Stromal cell of bone marrow (primary cell): Measurements from ENCODE around the gene PDE4D.
A peak's percentile ranks its signal among the peaks of the same experiment; 100 is the strongest.

ENCODE experiments used
- DNase-seq: peaks from one replicate; pipeline ENCODE4 v3.0.0-alpha.2; 2012; ENCODE audit warnings: low read depth

The PDE4D gene

DNA sequence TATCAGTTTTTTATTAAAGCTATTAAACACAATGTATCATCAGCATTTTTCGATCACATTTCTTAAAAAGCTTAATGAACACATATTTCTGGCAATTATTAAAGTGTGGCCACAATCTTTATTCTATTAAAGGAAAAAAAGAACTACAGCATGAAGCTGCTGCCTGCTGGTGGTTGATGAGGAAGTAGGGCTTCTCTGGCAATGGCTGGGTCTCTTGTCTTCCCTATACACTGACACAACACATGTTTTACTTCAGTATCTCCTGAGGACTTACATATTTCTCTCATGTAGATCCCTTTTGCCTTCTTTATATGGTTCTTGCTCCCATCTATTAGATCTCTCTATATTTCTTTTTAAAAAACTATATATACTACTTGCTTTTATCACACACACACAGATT, 719.9 kb downstream of the PDE4D start:
- DNase-seq, result no peak

DNA sequence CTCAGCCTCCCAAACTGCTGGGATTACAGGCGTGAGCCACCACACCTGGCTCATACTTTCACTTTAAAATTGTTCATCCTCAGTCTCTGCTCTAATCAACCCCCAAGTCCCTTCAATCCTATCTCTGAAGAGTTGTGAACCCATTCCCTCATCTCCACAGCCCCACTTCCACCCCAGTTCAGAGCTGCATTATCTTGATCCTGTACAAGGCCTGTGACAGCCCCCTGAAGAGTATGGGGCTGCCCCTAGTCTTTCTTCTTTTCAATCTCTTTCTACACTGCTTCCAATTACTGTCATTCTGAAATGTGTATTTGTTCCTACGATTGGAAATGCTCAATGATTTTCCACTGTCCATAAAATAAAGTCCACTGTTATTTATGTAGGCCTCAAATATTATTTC, 722.4 kb downstream of the PDE4D start:
- no peak for DNase-seq

DNA sequence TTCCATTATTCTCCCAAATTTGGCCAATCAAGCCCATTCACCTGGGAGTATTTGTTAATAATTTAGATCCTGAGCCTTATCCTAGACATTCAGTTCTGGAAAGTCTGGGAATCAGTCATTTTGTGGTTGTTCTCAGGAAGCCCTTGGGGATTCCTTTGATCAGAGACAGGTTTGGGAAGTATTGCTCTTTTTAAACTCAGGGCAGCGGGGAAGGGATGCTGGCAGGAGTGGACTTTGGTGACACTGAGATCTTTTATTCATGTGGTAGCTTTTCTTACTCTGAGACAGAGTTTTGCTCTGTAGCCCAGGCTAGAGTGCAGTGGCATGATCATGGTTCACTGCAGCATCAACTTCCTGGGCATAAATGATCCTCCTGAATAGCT, 723.8 kb downstream of the PDE4D start:
- DNase-seq, result no peak

DNA sequence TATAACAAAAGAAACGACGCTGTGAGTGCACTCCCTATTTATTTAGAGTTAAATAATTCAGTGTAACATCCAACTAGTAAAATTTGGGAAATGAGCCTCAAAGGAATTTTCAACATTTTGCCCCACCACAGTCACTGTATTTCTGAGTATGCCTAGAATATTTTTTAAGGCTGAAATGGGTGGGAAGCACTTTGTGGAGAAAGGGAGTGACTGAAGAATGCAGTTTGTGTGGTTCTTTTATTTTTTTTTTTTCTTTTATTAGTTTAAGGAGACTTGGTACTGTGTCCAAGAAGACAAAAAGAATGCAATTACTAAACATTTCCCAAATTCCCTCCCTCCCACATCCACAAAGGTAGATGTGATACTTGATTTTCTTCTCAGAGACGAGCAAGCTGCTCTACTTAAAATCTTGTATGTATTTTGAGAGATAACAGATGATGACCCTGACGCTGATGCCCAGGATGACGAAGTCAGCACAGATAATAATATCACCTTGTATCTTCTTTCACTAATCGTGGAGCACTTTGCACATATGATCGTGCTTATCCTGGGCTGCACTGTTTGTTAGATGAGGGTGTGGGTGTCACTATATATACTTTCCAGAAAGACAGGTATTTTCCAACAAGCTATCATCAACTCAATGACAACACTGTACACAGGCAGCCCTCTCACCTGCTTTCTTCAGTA, 724.3 kb downstream of the PDE4D start:
- no peak for DNase-seq

DNA sequence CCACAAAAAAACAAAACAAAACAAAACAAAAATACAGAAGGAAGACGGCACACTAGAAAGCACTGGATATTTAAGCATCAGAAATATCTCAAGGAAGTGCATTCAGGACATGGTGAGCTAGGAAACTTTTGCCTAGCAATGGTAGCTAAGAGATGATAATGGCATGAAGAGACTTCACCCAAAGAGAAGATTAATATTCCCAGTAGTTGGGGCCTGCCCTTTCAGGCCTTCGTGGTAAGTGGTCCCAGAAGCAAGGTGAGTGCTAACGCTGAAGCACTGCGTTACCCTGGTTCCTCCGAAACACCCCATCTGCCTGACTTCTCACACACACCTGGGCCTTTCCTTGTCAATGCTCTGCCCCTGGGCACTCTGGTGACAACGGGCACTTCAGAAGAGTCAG, 725.5 kb downstream of the PDE4D start:
- no peak for DNase-seq

DNA sequence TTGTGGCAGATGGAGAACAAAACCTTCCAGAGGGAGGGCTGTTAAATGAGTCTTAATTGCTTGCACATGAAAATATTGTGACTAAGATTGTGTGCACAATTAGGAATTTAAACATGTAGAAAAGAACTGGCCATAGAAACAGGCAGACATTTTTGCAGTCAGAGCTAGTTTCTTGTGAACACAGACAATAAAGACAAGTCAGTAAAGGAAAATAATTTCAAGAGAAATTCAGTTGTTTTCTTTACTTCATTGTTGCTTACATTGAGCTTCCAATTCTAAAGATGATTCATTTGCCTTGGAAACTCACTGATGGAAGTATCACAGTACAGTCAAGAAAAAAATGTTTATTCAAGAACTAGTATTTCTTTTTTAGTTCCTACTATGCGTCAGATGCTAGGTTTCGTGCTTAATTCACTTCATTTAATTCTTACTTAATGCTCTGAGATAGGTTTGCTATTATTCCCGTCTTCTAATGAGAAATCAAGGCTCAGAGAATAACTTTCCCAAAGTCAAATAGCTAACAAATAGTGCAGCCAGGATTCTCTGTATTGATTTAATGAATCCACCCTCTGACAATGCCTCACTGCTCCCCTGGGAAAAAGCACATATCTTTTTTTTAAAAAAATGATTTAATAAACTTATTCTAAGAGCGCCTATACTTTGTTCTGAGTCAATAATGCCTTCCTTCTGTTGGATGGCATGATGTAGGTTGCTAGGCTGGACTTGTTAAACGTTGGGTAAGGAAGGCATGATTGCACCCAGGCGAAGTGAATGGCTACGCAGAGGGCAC, 729.3 kb downstream of the PDE4D start:
- DNase-seq, result peak; percentile 35

DNA sequence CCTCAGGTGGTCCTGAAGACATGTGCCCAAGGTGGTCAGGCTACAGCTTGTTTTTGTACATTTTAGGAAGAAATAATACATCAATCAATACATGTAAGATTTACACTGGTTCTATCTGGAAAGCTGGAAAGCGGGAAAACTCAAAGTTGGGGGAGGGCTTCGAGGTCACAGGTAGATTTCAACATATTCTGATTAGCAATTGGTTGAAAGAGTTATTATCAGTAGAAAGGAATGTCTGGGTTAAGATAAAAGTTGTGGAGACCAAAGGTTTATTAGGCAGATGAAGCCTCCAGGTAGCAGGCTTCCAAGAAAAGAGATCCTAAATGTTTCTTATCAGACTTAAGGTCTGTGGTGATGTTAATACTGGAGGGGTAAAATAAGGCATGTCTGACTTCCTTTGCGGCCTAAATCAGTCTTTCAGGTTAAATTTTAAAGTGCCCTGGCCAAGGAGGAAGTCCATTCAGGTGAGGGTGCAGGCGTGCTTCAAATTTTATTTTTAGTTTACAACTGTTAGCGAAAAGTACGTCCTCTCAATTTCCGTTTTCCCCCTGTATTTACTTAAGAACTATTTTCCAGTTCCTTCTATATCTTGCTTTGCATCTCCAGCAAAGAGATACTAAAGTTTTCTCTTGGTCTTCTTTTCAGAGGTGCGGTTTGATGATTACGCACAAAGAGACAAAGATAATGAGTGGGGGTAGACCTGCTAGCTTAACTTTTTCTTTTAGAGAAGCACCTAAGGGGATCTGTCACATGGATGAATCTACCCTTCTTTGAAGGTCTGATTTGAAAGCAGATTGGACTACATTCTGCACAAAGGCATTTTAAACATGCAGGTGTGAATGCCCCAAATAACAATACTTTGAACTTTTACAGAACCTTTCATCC, 732.1 kb downstream of the PDE4D start:
- no peak for DNase-seq

DNA sequence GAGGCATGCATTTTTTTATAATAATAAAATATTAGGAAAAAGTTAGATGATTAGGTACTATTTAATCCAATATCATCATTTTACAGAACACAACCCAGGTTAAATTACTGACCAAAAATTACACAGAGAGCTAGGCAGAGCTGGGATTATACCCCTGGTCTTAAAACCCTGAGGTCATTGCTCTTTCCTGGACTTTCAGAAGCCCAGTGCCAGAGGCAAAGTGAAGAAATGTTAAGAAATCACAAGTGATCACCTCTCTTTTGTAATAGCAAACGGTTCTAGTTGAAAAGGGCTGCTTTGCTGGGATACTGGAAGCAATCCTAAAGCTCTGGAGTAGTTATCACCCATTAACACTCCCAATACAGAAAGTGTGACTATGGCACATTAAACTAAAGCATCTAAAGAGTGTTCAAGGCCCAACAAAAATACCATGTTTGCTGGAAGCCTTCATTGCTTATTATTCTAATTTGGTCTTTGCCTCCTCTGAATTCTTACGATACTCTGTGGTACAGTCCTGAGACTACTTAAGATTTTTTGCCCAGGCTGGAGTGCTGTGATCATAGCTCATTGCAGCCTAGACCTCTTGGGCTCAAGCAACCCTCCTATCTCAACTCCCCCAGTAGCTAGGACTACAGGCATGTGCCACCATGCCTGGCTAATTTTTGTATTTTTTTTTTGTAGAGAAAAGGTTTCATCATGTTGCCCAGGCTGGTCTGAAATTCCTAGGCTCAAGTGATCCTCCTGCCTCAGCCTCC, 734.7 kb downstream of the PDE4D start:
- no peak for DNase-seq

DNA sequence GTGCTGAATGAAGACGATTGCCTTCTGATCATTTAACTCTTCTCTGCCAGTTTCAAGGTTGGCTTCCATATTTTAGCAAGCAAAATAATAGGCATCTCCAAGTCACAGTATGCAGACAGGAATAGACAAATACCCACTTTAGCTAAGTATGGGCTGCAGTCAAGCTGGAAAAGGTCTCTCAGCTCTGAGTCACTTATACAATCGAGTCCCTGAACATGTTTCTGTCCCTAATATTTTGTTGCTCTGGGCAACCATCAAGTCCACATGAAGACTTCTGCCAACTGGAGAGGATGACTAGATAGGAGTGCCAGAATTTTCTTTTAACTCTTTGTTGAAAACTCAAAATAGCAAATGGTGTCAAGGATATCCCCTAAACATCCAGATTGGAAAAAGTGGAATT, 735.4 kb downstream of the PDE4D start:
- peak; percentile 44 for DNase-seq

DNA sequence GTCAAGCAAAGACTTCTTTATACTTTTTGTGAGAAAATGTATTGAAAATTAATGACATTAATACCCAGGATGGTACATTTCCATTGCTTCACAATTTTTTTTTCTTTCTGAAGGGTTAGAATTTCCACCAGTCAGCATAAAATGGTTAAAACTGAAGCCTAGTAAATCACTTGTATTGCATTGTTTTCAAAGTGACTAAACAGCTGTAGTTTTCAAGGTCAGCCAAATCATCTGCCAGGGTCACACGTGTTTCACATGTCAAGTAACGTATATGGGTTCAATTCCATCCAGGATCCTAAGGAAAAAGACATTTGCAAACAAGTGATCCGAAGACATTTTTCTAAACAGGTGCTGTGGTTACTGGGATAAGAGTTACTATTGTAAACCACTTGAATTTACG, 736.5 kb downstream of the PDE4D start:
- DNase-seq, result no peak

DNA sequence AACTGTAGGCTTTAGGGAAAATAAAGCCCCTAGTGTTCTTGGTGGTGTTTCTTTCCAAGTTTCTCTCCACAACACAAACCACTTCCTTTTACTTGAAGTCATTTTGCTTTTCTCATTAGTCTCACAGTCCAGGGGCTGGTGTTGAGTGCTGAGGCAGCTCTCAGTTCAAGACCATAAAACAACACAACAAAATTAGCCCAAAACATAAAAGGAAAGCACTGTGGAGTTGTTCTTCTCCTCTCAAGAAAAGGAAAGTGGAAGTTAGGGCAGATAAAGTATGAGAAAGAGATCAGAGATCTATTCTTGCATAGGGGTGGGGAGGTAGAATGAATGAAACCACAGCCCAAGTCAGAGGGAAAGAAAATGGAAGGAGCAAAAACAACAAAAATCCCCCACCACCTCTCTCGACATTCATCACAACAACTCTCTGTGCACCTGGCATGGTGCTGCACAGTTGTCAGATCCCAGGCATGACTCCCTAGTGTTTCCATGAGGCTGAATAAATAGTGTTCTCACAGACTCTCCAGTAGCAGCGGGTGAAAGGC, 740.8 kb downstream of the PDE4D start:
- no peak for DNase-seq

DNA sequence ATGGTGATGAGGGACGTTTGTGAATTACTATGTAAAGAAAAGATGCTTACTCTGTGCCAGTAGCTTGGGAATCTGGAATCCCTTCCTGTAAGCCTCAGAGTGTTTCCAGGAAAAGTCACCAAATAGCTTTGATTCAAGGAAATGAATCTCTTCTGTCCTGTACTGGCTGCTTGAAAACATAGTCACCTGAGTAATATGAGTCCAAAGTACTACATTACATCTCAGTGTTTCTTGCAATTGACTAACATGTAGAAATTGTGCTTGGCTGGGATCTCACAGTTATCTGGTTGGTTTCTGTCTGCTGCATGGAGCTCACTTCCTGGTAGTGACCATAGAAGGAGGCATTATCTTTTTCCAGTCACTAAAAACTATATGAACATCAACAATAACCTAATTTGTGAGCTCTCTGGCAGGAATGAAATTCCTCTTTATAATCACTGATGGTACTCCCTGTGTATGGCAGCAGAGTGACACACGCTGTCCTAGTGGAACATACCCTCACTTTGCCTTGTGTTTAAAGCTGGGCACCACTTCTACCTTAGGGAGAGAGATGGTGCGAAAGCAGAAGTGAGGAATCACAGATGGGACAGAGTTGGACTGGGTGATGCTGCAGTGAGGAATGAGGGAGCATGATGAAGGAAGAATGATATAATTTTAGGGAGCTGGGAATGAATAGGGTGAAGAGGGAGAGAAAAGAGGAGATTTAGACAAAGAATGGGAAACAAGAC, 742.2 kb downstream of the PDE4D start:
- DNase-seq, result no peak

DNA sequence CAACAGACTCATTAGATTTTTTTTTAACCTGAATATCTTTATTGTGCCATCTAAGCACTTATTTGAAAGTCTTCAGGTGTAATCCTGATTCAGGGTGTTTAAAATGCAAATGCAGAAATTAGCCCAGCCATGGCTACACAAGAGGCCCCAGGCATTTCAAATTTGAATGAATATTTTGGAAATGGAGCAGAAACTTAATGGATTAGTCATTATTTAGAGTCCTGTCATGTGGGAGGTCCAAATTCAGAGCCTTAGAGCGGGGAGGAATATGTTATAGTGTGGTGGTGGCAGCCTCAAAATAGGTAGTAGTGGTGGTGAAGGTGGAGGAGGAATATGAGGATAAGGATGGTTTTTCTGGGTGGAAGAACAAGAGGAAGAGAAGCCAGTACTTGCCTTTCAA, 743.7 kb downstream of the PDE4D start:
- no peak for DNase-seq

DNA sequence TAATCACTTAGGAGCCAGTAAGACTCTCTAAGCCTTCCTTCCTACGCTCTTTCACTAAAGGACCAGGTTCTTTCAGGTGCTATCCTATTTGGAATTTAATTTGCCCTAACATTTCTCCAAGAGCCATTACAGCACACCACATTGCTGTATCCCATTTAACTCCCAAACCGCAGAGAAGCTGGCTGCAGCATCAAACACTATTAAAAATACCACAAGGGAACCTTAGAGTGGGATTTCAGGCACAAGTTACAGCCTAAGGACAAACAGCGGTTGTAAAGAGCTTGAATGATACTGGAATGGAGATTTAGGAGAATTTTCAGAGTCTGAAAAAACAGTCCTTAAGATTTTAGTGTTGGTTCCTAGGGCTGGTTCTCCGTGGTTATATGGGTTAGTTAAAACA, 744.3 kb downstream of the PDE4D start:
- DNase-seq, result no peak

DNA sequence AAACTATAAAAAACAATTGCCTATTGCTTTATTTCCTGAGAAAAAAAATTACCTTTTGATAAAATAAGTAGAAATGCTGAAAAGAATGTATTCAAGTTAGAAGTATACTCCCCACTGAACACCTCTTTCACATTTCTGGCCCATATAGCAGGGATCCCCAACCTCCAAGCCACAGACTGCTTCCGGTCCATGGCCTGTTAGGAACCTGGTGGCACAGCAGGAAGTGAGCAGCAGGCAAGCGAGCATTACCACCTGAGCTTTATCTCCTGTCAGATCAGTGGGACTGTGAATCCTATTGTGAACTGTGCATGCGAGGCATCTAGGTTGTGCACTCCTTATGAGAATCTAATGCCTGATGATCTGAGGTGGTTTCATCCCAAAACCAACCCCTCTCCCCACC, 746.8 kb downstream of the PDE4D start:
- no peak for DNase-seq

DNA sequence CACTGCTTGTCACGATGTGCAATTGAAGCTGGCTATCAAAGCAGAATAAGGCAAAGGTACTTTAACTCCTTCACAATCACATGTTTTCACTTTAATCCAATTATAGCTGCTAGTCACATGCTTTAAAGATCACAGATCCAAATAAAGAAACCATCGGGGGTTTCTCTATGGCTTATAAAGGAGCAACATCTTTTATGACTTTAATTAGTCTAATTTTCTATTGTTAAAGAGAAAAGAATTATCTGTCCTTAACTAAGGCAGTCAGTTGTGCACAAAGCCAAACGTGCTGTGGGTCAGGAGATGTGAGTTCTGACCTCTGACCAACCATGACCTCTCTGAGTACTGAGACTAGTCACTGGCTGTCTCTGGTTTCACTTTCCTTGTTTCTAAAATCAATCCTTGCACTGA, 749.6 kb downstream of the PDE4D start:
- DNase-seq, result no peak

DNA sequence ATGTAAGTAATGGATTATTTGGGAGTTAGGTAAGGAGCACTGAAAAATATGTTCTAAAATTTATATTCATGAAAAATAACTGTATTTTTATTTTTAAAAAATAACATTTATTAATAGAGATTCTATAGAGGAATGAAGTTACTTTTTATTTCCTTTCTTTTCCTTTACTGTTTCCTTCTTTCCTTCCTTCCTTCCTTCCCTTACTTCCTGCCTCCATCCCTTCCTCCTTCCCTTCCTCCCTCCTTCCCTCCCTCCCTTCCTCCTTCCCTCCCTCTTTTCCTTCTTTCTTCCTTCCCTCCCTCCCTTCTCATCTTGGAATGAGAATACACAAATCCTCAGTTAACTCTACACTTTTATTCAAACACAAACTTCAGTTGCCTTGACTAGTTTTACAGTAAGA, 750.6 kb downstream of the PDE4D start:
- DNase-seq, result no peak

DNA sequence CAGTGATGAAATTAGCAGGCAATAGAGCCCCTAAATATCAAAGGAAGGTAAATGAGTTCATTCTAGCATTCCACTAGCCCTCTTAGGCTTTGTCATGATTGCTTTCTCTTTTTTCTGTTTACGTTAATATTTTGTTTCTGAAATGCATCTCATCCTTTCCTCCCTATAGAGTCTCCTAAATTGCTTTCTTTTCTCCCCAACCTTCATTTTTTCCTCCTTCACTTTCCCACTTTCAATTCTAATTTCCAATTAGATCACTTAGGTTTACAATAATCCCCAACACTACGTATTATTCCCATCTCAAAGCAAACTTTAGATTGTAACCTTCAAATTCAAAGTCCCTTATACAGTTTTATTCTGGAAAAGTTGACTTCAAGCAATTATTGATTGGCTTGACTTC, 751.4 kb downstream of the PDE4D start:
- no peak for DNase-seq

DNA sequence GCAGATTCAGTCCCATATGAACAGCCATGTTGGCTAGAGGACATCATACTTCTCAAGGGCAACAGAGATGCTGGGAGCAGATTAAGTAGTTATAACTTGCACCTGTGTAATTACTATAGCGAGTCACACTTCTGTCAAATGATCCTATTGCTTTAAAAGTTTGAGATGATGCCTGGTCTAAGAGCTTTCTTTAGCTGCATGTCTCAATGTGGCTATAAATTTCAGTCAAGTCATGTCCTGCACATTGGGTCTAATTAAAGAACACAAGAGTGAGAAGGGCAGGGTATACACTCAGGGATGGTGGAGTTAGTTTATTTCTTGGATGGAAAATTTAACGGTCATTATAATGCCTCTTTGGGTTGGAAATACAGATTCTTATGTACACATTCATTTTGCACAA, 753.4 kb downstream of the PDE4D start:
- no peak for DNase-seq

DNA sequence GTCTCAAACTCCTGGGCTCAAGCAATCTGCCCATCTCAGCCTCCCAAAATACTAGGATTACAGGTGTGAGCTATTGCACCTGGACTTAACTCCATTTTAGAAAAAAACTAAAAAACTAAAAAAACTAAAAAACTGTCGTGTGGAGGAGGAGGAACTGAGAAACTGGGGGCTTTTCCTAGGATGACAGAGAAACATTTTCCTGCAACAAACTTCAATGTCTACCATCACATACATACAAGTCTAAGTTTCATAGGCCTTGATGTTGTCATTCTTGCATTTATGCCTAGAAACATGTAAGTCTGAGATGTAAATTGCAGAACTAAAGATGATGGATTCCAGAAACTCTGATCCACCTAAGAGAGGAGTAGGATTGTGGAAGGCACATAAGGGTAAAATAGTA, 753.8 kb downstream of the PDE4D start:
- DNase-seq, result no peak

DNA sequence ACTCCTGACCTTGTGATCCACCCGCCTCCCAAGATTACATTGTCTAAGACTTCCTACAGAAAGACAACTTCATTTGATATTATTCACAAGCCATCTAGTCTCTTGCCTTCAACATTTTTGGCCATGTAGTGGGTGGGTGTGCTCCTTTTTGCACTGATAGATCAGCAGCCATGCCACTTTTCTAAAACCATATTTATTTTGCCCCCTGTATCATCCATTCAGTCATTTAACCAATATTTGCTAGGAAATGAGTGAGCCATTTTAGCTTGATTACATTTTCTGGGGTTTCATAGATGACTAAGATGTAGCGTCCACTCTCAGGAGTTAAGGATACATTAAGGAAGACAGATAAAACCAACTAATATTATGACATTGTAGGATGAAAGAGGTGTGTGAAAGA, 755.0 kb downstream of the PDE4D start:
- no peak for DNase-seq
